HCT116 (cell line): ENCODE results near the gene ZNF287.

ENCODE experiments used
- EGR1 ChIP-seq: IDR thresholded peaks from 2 replicates; pipeline ENCODE4 v1.6.1; 2012; ENCODE audit warnings: low read depth
- EZH2 ChIP-seq: fragments of 200-600 bp; sonication (generic); IDR thresholded peaks from 2 replicates; pipeline ENCODE4 v1.6.1; 2017; ENCODE audit warnings: antibody characterized with exemption, mixed run types
- EZH2phosphoT487 ChIP-seq: fragments of 200-600 bp; IDR thresholded peaks from 2 replicates; pipeline ENCODE4 v1.6.1; 2018; ENCODE audit warnings: antibody characterized with exemption, borderline replicate concordance
- JUND ChIP-seq: IDR thresholded peaks from 2 replicates; pipeline ENCODE4 v1.6.1; 2012
- POLR2A ChIP-seq: IDR thresholded peaks from 2 replicates; pipeline ENCODE4 v1.7.0; 2011; ENCODE audit warnings: borderline replicate concordance; ENCODE audit not compliant: insufficient read depth, insufficient read length; ENCODE audit errors: extremely low read depth
- POLR2AphosphoS5 ChIP-seq: IDR thresholded peaks from 2 replicates; pipeline ENCODE4 v1.6.1; 2011; ENCODE audit warnings: mild to moderate bottlenecking, low read depth, low read length, moderate library complexity
- SP1 ChIP-seq: IDR thresholded peaks from 2 replicates; pipeline ENCODE4 v1.6.1; 2012; ENCODE audit warnings: low read depth
- SRF ChIP-seq: IDR thresholded peaks from 2 replicates; pipeline ENCODE4 v1.6.1; 2012; ENCODE audit warnings: low read depth
- TF ChIP-seq, protein P1 (sequence below), 3 experiments: fragments of 200-600 bp in 1 of 3; sonication (generic) in 1 of 3; IDR thresholded peaks in 2 of 3; conservative IDR thresholded peaks in 1 of 3; 2 replicates each; pipeline ENCODE4 v1.5.1; 2012 to 2017; ENCODE audit warnings: low read depth in 2 of 3, low read length in 2 of 3, antibody characterized with exemption in 1 of 3, borderline replicate concordance in 1 of 3, control low read depth in 1 of 3, mild to moderate bottlenecking in 1 of 3, mixed read lengths in 1 of 3, mixed run types in 1 of 3, moderate library complexity in 1 of 3; ENCODE audit not compliant: insufficient read depth in 1 of 3
- TF ChIP-seq, protein P2 (sequence below): IDR thresholded peaks from 2 replicates; pipeline ENCODE4 v1.6.1; 2011; ENCODE audit warnings: mild to moderate bottlenecking, low read length, moderate library complexity; ENCODE audit not compliant: insufficient replicate concordance; ENCODE audit errors: extremely low read depth
- TF ChIP-seq, protein P3 (sequence below): IDR thresholded peaks from 2 replicates; pipeline ENCODE4 v1.6.1; 2012
- TF ChIP-seq, protein P4 (sequence below): IDR thresholded peaks from 2 replicates; pipeline ENCODE4 v1.6.1; 2012; ENCODE audit warnings: low read depth

DNA sequence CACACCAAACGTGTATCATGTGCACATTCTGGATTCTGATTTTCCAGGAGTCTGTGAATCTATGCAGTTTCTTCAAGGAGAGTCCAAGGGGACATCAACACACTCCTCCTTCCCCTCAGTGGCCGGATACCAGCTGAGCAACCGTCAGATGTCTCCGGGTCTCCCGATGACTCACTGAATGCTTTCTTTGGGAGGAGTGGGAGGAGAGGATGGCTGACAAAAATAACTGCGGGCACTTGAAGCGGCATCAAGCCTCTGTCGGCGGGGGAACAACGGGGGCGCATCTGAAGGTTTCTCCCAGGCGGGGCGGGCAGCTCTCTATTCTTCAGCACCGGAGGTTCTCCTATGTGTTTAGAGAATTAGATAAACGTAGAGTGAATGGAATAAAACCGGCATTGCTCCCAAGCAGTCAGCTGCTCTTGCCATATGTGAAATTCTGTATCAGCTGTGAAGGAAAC, 52.4 kb downstream of the ZNF287 start:
- TF ChIP-seq, protein P1, sequence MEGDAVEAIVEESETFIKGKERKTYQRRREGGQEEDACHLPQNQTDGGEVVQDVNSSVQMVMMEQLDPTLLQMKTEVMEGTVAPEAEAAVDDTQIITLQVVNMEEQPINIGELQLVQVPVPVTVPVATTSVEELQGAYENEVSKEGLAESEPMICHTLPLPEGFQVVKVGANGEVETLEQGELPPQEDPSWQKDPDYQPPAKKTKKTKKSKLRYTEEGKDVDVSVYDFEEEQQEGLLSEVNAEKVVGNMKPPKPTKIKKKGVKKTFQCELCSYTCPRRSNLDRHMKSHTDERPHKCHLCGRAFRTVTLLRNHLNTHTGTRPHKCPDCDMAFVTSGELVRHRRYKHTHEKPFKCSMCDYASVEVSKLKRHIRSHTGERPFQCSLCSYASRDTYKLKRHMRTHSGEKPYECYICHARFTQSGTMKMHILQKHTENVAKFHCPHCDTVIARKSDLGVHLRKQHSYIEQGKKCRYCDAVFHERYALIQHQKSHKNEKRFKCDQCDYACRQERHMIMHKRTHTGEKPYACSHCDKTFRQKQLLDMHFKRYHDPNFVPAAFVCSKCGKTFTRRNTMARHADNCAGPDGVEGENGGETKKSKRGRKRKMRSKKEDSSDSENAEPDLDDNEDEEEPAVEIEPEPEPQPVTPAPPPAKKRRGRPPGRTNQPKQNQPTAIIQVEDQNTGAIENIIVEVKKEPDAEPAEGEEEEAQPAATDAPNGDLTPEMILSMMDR (IDR thresholded peaks at IDR 0.05 in 2 of 3, conservative IDR thresholded peaks at IDR 0.05 in 1 of 3; ENCODE audit: borderline replicate concordance in 1 of 3, insufficient read depth in 1 of 3, low read depth in 2 of 3, low read length in 2 of 3): no peak
- TF ChIP-seq, protein P2, sequence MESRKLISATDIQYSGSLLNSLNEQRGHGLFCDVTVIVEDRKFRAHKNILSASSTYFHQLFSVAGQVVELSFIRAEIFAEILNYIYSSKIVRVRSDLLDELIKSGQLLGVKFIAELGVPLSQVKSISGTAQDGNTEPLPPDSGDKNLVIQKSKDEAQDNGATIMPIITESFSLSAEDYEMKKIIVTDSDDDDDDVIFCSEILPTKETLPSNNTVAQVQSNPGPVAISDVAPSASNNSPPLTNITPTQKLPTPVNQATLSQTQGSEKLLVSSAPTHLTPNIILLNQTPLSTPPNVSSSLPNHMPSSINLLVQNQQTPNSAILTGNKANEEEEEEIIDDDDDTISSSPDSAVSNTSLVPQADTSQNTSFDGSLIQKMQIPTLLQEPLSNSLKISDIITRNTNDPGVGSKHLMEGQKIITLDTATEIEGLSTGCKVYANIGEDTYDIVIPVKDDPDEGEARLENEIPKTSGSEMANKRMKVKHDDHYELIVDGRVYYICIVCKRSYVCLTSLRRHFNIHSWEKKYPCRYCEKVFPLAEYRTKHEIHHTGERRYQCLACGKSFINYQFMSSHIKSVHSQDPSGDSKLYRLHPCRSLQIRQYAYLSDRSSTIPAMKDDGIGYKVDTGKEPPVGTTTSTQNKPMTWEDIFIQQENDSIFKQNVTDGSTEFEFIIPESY: no peak
- TF ChIP-seq POLR2A (no peak), SP1 (peak; percentile 28; the same call in 1 of the 2 replicates), JUND (peak; percentile 51), EZH2 (no peak), EZH2phosphoT487 (no peak), EGR1 (peak; percentile 59; the same call in 1 of the 2 replicates), SRF (no peak), POLR2AphosphoS5 (no peak)
- TF ChIP-seq, protein P3, sequence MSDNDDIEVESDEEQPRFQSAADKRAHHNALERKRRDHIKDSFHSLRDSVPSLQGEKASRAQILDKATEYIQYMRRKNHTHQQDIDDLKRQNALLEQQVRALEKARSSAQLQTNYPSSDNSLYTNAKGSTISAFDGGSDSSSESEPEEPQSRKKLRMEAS: no peak
- TF ChIP-seq, protein P4, sequence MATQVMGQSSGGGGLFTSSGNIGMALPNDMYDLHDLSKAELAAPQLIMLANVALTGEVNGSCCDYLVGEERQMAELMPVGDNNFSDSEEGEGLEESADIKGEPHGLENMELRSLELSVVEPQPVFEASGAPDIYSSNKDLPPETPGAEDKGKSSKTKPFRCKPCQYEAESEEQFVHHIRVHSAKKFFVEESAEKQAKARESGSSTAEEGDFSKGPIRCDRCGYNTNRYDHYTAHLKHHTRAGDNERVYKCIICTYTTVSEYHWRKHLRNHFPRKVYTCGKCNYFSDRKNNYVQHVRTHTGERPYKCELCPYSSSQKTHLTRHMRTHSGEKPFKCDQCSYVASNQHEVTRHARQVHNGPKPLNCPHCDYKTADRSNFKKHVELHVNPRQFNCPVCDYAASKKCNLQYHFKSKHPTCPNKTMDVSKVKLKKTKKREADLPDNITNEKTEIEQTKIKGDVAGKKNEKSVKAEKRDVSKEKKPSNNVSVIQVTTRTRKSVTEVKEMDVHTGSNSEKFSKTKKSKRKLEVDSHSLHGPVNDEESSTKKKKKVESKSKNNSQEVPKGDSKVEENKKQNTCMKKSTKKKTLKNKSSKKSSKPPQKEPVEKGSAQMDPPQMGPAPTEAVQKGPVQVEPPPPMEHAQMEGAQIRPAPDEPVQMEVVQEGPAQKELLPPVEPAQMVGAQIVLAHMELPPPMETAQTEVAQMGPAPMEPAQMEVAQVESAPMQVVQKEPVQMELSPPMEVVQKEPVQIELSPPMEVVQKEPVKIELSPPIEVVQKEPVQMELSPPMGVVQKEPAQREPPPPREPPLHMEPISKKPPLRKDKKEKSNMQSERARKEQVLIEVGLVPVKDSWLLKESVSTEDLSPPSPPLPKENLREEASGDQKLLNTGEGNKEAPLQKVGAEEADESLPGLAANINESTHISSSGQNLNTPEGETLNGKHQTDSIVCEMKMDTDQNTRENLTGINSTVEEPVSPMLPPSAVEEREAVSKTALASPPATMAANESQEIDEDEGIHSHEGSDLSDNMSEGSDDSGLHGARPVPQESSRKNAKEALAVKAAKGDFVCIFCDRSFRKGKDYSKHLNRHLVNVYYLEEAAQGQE: no peak
